Measurements from ENCODE around the gene BRAT1. TPM values are rescaled to one million over a fixed set of nuclear protein-coding genes. Genes with fewer than 3 reads are reported as not detected.

Gene BRAT1
- total RNA-seq, 1 donor from 2014 or later = 19.7 TPM

DNA sequence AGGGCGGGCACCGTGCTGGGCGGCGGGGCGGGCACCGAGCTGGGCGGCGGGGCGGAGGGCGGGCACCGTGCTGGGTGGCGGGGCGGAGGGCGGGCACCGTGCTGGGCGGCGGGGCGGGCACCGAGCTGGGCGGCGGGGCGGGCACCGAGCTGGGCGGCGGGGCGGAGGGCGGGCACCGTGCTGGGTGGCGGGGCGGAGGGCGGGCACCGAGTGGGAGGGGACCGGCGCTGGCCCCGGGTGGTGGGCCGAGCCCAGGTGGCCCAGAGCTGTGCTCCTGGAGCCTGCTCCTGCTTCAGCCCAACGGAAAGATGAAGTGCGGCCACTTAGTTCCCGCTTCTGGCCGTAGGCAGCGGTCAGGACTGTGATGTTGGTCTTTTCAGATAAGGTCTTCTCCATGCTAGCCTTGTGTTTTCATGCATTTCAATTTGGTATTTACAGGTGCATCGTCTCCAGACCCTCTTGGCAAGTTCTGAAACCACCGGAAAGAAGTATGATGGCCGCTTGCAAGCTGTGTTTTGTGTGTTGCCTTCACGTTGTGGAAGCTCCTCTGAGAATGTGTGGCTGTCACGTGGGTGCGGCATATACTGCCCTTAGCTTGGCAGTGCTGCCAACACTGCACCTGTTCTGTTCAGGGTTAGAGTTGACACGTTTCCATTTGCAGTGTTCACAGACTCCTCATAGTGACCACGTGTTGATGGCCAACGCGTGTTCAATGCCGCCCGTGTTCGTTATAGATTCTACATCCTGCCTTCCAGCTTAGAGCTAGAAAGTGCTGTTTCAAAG is 28.7 kb upstream of the BRAT1 start:
- no peak for DNase-seq (ENCODE audit: low read depth)
- no peak for FAIRE-seq
- peaks cover 22% of the 10 kb centered on the region for H3K36me3 Mint-ChIP-seq (ENCODE audit: low read depth, unreplicated experiment)

DNA sequence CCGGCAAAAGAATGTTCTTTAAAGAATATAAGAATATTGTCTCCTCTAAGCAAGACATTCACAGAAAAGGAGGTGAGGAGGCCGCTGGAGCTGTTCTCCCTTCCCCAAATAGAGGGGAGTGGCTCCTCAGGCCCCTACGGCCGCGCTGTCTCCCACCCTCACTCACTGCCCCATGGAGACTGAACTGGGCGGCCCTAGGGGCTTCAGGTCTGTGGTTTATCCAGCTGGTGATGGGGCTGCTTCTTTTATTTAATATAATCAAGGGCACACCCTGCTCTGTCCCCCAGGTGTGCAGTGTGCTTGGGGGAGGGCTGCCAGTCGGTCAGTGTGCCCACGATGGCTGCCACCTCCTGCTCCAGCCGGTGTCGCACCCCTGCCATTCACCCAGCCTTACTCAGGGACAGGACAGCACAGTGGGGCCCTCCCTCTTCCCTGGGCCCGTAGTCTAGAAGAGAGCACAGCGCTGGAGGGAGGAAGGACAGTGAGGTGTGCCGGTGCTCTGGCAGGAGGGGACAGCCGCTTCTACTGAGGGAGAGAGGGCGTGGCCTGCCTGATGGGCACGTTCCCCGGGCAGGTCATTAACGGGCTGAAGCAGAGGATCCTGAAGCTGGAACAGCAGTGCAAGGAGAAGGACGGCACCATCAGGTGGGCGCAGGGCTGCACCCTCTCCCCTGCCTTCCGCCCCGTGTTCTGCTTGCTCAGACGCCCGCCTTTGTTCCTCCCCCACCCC is 26.8 kb upstream of the BRAT1 start:
- DNase-seq (ENCODE audit: low read depth) (no peak), FAIRE-seq (no peak)
- Mint-ChIP-seq H3K27ac (ENCODE audit: unreplicated experiment) (no peak overlapping the region), H3K9me3 (ENCODE audit: unreplicated experiment) (no peaks in the 10 kb centered on the region), H3K27me3 (ENCODE audit: low read depth, unreplicated experiment) (peaks cover 3% of the 10 kb centered on the region), H3K36me3 (ENCODE audit: low read depth, unreplicated experiment) (peaks cover 17% of the 10 kb centered on the region), H3K4me1 (ENCODE audit: low read depth, unreplicated experiment) (peaks cover 3% of the 10 kb centered on the region), H3K4me3 (ENCODE audit: unreplicated experiment) (no peak overlapping the region)
- no peak overlapping the region for H2AFZ ChIP-seq (ENCODE audit: low read depth, low read length)
- H3K4me1 ChIP-seq (ENCODE audit: insufficient read depth, low read length) = no peaks in the 10 kb centered on the region
- TF ChIP-seq, protein P1, sequence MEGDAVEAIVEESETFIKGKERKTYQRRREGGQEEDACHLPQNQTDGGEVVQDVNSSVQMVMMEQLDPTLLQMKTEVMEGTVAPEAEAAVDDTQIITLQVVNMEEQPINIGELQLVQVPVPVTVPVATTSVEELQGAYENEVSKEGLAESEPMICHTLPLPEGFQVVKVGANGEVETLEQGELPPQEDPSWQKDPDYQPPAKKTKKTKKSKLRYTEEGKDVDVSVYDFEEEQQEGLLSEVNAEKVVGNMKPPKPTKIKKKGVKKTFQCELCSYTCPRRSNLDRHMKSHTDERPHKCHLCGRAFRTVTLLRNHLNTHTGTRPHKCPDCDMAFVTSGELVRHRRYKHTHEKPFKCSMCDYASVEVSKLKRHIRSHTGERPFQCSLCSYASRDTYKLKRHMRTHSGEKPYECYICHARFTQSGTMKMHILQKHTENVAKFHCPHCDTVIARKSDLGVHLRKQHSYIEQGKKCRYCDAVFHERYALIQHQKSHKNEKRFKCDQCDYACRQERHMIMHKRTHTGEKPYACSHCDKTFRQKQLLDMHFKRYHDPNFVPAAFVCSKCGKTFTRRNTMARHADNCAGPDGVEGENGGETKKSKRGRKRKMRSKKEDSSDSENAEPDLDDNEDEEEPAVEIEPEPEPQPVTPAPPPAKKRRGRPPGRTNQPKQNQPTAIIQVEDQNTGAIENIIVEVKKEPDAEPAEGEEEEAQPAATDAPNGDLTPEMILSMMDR (IDR thresholded peaks at IDR 0.05; ENCODE audit: insufficient read depth, low read depth, low read length) = no peak
- no peak for TF ChIP-seq EZH2 (IDR thresholded peaks at IDR 0.05; ENCODE audit: insufficient read depth, low read length)
- H4K20me1 ChIP-seq (ENCODE audit: insufficient read depth, low read length) = no peaks in the 10 kb centered on the region
- no peak overlapping the region for H3K4me2 ChIP-seq (ENCODE audit: low read length)
- no peak overlapping the region for H3K4me3 ChIP-seq (ENCODE audit: insufficient read depth, low read depth, low read length)
- no peaks in the 10 kb centered on the region for H3K9me3 ChIP-seq (ENCODE audit: insufficient read depth, low read depth, low read length)
- no peaks in the 10 kb centered on the region for H3K79me2 ChIP-seq (ENCODE audit: insufficient read depth, low read length)
- no peaks in the 10 kb centered on the region for H3K36me3 ChIP-seq (ENCODE audit: insufficient read depth, low read length)
- H3K9ac ChIP-seq (ENCODE audit: low read length) = no peak overlapping the region
- no peak overlapping the region for H3K27ac ChIP-seq (ENCODE audit: low read depth, low read length)
- H3K27me3 ChIP-seq (ENCODE audit: insufficient read depth, low read length) = no peaks in the 10 kb centered on the region

More for the DNA sequence above, 28.7 kb upstream of the BRAT1 start:
- Histone ChIP-seq H2AFZ (ENCODE audit: low read depth, low read length) (no peak overlapping the region), H4K20me1 (ENCODE audit: insufficient read depth, low read length) (no peaks in the 10 kb centered on the region), H3K4me1 (ENCODE audit: insufficient read depth, low read length) (no peaks in the 10 kb centered on the region), H3K9ac (ENCODE audit: low read length) (no peak overlapping the region), H3K27ac (ENCODE audit: low read depth, low read length) (no peak overlapping the region), H3K36me3 (ENCODE audit: insufficient read depth, low read length) (no peaks in the 10 kb centered on the region), H3K4me3 (ENCODE audit: insufficient read depth, low read depth, low read length) (no peak overlapping the region), H3K9me3 (ENCODE audit: insufficient read depth, low read depth, low read length) (no peaks in the 10 kb centered on the region), H3K79me2 (ENCODE audit: insufficient read depth, low read length) (no peaks in the 10 kb centered on the region), H3K27me3 (ENCODE audit: insufficient read depth, low read length) (no peaks in the 10 kb centered on the region), H3K4me2 (ENCODE audit: low read length) (no peak overlapping the region)
- Mint-ChIP-seq H3K27me3 (ENCODE audit: low read depth, unreplicated experiment) (peaks cover 3% of the 10 kb centered on the region), H3K4me1 (ENCODE audit: low read depth, unreplicated experiment) (peaks cover 3% of the 10 kb centered on the region), H3K9me3 (ENCODE audit: unreplicated experiment) (no peaks in the 10 kb centered on the region), H3K4me3 (ENCODE audit: unreplicated experiment) (no peak overlapping the region), H3K27ac (ENCODE audit: unreplicated experiment) (no peak overlapping the region)
- TF ChIP-seq EZH2 (IDR thresholded peaks at IDR 0.05; ENCODE audit: insufficient read depth, low read length) = no peak
- TF ChIP-seq, protein P1 (IDR thresholded peaks at IDR 0.05; ENCODE audit: insufficient read depth, low read depth, low read length) = no peak

Measured in astrocyte (in vitro differentiated cells and primary cell).